CD4-positive, alpha-beta T cell treated with Interferon alpha-2 for 1 hour (primary cell): ENCODE data around the gene MT1A.

Experiments used
- DNase-seq, 2 donors: peaks; one replicate each; pipeline ENCODE4 v3.0.0-alpha.2; 2020 to 2022

Gene MT1A

DNA sequence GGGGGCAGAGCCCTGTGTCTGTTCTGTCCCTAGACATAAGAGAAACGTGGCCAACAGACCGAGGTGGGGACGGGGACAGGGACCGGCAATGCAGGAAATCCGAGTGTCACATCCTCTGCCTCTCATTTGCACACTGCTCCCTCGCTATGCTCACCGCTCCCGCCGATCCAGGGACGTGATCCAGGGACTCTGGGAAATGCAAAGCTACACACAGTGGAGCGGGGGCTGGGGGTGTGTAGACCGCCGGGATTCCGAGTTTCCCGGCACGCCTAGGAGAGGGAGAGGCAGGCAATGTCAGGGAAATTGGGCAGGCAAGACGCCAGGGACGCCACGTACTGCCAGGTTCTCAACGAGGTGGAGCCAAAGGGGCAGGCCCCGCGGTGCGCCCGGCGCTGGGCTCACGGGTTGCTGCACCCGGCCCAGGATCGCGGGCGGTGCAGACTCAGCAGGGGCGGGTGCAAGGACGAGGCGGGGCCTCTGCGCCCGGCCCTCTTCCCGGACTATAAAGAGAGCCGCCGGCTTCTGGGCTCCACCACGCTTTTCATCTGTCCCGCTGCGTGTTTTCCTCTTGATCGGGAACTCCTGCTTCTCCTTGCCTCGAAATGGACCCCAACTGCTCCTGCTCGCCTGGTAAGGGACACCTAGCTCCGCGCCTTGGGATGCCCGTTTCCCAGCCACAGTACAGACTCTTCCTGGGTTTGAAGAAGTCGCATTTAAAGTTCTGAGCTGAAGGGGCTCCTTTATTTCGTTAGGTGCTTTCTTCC is 43.7 kb downstream of the MT1A start, which contains the start of gene MT1X:
Gene MT1X (plus strand): TSS at position 532 of the 764 bp plus-strand sequence. CDS start 71 bp downstream, at position 603.
- peak; percentile 85 to 90 for DNase-seq

DNA sequence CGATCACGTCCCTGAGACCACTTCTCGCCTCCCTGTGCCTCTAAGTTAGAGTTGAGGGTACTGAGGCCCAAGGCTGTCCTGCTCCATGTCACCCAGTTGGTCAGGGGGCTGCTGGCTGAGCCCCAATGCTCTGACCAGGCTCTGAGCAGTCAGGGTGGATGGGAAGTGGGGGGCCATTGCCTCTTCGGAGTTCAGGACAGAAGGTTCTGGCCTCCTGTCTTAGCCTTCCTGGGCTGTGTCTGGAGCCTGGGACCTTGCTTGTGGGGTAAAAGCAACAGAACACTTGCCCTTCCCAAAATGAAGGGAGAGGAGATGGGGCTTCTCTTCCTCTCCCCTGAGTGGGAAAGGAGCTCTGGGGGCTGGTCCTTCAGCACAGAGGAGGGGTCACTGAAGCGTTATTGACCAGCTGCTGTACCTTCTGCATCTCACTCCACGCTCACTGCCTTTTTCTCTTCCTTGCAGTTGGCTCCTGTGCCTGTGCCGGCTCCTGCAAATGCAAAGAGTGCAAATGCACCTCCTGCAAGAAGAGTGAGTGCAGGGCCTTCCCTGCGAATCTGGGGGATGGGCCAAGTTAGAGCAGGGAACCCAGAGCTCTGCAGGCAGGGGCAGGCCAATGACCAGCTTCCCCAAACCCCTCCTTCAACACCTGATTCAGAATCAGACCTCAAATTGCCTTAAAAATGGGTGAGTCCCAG is 44.4 kb downstream of the MT1A start:
- no peak for DNase-seq

DNA sequence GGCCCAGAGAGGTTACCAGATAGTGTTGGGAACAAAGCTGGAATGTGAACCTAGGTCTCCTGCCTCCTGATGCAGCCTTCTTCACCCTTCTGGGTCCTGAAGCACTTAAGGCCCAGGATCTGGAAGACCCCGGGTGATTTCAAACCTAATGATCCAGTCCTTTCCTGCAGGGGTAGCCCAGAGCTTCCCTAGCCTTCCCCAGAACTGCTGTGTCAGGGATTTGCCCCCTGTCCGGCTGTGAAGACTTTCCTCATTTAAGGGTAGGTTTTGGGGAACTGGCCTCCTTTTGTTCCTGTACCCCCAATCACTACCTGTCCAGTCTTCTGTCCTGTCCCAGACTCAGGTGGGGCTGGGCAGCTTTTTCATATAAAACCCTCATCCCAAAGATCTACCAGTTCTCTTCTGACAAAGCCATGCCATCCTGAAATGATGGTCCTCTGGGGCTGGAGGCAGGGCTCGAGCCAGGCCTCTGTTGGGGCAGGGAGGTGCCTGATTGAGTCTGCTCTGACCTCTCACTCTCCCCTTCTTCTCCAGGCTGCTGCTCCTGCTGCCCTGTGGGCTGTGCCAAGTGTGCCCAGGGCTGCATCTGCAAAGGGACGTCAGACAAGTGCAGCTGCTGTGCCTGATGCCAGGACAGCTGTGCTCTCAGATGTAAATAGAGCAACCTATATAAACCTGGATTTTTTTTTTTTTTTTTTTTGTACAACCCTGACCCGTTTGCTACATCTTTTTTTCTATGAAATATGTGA is 45.1 kb downstream of the MT1A start:
- DNase-seq, result no peak

DNA sequence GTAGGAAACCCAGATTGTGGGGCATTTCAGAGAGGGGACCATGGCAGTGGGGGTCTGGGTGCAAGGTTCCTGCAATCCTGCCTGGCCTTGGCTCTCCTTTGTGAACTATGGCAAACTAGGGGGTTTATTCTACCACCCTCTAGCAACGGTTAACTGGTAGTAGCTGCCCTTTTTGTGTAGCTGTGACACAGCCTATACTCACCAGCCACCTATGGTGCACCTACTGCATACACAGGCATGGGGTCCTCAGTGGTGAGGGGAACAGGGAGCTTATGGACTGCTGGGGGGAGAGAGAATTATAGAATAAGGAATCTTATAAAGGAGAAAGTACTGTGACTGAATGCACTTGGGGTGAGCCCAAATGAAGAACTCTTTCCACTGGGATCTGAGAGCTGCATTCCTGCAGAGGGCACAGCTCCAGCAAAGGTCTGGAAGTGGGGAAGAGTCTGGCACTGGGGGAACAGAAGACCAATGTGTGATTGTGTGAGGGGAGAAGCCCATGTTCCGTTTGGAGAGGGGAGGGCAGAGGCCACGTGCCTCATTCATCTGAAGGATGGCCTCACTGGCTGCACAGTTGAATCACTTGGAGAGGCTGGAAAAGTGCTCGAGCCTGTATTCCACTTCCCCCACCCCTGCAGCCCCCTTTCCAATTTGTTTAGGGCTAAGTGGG is 45.9 kb downstream of the MT1A start:
- no peak for DNase-seq

DNA sequence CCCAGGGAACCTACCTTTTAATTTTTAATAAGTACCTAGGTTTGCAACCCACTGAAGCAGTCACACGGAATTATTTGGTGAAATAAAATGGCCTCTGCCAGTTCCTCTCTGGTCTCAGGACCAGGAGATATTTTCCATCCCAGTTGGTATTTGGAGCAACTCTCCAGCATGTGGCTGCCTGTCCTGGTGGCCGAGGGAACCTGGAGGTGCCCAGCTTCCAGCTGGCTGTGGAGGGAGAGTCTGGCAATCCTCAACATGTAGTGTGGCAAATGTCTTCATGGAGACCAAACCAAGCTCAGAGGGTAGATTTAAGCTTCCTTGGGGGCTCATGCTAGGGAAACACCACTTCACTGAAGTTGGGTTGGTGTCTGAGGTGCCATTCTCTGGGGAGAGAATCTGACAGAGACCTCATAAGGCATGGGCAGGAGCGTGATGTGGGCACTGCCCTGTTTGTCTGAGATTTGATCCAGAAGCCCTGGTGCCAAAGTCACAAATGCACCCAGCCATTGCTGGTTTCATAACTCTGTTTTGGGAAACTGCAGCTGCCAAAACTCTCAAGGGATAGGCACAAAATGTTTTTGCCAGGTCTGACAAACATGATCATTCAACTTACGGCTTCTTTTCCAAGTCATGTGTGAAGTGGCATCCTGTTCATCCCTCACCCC is 46.6 kb downstream of the MT1A start:
- DNase-seq, result no peak

DNA sequence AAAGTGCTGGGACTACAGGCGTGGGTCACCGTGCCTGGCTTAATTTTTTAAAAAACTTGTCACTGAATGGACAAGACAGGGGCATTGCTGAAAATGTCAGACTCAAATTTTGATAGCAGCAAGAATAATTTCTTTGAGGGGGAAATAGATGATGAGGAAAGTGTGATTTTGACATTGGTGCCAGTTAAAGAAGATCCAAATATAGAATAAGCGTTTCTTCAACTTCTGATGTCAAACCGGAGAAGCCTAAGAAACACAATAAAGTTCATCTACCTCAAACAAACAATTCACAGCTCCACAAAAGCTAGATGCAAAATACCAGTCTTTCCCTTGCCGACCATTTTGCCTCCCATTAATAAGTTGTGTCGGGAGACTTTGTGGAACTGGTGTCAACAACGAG is 48.3 kb downstream of the MT1A start:
- DNase-seq, result no peak

DNA sequence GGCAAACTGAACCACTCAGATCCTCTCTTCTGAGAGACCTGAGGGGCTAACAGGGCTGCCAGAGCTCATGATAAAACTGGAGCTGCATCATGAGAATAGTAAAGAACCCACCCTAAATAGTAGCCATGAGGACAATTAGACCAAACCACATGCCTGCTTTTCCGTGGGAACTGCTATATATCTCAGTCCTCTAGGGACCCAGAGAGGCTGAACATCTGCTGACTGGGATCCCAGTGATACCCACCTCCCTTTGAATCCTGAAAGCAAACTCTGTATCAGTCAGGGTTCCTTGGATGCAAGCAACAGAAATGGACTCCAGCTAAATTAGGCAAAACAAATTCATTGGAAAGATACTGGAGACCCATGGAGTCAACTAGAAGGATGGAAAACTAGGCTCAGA is 50.3 kb downstream of the MT1A start:
- no peak for DNase-seq

DNA sequence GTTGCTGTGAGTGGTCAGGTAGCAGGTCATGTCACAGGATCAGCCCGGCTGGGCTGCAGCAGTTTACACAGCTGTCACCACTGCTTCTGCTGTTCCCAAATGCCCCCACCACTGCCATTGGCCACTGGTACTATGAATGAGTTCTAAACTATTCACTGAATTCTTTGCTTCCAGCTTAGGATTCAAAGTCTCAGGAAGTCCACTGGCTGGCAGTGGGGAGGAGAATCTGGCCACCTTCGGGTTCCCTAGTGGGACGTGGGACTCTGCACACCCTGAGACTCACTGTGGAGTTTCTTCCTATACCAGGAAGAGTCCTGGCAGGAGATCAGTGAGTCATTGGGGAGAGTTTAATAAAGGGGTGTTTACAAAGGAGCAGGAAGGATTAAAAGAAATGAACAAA is 50.7 kb downstream of the MT1A start:
- DNase-seq, result no peak
